ENCODE measurements around the gene WNT6.
A peak's percentile ranks its signal among the peaks of the same experiment; 100 is the strongest.

WNT6 gene

GRCh38 chr2:218893349-218894150 is 33.9 kb downstream of the WNT6 start:
- DNase-seq (ENCODE audit: low read depth in 2 of 2): no peak

GRCh38 chr2:218894151-218894879 is 34.7 kb downstream of the WNT6 start:
- DNase-seq (ENCODE audit: low read depth in 2 of 2): no peak

- no peak for DNase-seq (ENCODE audit: low read depth in 2 of 2)
Observed at GRCh38 chr2:218894880-218895157, 35.2 kb downstream of the WNT6 start.

GRCh38 chr2:218895326-218895725 is 35.7 kb downstream of the WNT6 start:
- no peak for DNase-seq (ENCODE audit: low read depth in 2 of 2)

GRCh38 chr2:218895759-218896500 is 36.3 kb downstream of the WNT6 start:
- DNase-seq (ENCODE audit: low read depth in 2 of 2): no peak

- peak; percentile 79 to 82 for DNase-seq (ENCODE audit: low read depth in 2 of 2)
Observed at GRCh38 chr2:218896501-218897393, 37.1 kb downstream of the WNT6 start.

- DNase-seq (ENCODE audit: low read depth in 2 of 2): no peak
Observed at GRCh38 chr2:218897394-218898108, 37.9 kb downstream of the WNT6 start.

GRCh38 chr2:218898109-218898878 is 38.7 kb downstream of the WNT6 start:
- DNase-seq (ENCODE audit: low read depth in 2 of 2): peak; percentile 75 to 83

- no peak for DNase-seq (ENCODE audit: low read depth in 2 of 2)
Observed at GRCh38 chr2:218899147-218899546, 39.5 kb downstream of the WNT6 start.

GRCh38 chr2:218902427-218902826 is 42.8 kb downstream of the WNT6 start:
- no peak for DNase-seq (ENCODE audit: low read depth in 2 of 2)

GRCh38 chr2:218904176-218904575 is 44.6 kb downstream of the WNT6 start:
- no peak for DNase-seq (ENCODE audit: low read depth in 2 of 2)

GRCh38 chr2:218908721-218909619 is 49.4 kb downstream of the WNT6 start:
- peak; percentile 81 to 91 for DNase-seq (ENCODE audit: low read depth in 2 of 2)

- DNase-seq (ENCODE audit: low read depth in 2 of 2): no peak
Observed at GRCh38 chr2:218910741-218911140, 51.1 kb downstream of the WNT6 start.

GRCh38 chr2:218920504-218920903 is 60.9 kb downstream of the WNT6 start:
- no peak for DNase-seq (ENCODE audit: low read depth in 2 of 2)
